Measurements from ENCODE around the gene CERS4. TPM values are rescaled to one million over a fixed set of nuclear protein-coding genes. Genes with fewer than 3 reads are reported as not detected.

CERS4 gene
- total RNA-seq, 4 donors from 2014 or later, result 18.4 to 34.1 (median 26.6) TPM

DNA sequence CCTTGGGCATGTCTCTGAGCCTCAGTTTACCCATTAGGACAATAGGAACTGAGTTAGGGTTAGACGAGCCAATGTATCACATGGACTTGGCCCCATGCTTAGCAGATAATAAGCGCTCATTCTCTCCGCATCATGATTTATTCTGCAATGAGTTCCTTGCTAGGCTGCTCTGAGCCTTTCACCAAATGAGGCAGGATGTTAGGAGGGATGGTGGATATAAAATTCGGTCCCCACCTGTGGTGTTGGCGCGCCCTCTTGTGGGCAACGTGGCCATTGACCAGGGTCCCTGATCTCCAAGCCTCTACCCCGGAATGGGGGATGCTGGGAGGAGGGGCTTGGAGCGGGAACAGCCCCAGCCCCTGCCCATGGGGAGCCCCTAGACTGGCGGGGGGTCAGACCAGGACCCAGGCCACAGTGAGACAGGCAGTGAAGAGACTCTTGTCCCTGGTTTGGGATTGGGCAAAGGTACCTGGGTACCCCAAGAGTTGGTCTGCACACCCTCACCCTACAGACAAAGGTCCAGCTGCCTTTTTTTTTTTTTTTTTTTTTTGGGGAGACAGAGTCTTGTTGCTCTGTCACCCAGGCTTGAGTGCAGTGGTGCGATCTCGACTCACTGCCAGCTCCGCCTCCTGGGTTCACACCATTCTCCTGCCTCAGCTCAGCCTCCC lies 43.9 kb downstream of the CERS4 start:
- peak; percentile 68 for ATAC-seq (ENCODE audit: low FRiP score)
- TF ChIP-seq, protein P1, sequence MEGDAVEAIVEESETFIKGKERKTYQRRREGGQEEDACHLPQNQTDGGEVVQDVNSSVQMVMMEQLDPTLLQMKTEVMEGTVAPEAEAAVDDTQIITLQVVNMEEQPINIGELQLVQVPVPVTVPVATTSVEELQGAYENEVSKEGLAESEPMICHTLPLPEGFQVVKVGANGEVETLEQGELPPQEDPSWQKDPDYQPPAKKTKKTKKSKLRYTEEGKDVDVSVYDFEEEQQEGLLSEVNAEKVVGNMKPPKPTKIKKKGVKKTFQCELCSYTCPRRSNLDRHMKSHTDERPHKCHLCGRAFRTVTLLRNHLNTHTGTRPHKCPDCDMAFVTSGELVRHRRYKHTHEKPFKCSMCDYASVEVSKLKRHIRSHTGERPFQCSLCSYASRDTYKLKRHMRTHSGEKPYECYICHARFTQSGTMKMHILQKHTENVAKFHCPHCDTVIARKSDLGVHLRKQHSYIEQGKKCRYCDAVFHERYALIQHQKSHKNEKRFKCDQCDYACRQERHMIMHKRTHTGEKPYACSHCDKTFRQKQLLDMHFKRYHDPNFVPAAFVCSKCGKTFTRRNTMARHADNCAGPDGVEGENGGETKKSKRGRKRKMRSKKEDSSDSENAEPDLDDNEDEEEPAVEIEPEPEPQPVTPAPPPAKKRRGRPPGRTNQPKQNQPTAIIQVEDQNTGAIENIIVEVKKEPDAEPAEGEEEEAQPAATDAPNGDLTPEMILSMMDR (IDR thresholded peaks at IDR 0.05), result peak in 2 of 3 donors; percentile 43 to 81
- DNase-seq (ENCODE audit: low spot score), result peak; percentile 92

DNA sequence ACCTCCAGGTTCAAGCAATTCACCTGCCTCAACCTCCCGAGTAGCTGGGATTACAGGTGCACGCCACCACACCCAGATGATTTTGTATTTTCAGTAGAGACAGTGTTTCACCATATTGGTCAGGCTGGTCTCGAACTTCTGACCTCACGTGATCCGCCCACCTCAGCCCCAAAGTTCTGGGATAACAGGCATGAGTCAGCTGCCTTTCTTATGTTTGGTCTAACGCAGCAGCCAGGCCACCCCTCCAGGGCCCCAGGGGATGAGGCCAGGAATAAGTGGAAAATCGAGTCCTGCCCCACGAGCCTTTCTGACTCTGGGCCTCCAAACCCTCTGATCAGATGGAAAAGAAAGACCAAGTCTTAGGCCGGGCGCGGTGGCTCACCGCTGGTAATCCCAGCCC lies 44.5 kb downstream of the CERS4 start:
- DNase-seq (ENCODE audit: low spot score) (no peak), ATAC-seq (ENCODE audit: low FRiP score) (no peak)
- TF ChIP-seq, protein P1 (IDR thresholded peaks at IDR 0.05), result no peak

DNA sequence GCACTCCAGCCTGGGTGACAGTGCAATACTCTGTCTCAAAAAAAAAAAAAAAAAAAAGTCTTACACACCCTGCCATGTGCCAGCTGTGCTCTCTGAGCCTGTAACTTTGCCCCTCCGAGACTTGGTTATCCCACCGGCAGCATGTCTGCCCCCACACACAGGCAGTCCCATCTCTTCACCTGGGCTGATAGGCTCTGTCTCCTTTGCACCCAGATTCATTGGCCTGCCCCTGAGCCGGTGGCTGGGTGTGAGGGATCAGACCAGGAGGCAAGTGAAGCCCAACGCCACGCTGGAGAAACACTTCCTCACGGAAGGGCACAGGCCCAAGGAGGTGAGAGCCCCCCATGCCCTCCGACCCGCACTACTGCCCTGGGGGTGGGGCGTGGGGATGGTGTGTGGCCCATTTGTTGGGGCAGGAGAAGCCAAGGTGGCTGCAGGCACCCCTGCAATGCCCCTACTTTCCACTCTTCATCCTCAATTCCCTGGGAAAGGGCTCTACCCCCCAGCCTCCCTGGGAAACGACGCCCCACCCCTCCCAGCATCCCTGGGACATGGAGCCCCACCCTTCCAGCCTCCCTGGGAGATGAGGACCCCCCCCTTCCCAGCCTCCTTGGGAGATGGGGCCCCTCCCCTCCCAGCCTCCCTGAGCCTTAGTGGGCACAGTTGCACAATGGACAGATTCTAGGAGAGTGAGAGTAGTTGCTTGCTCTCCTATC lies 45.3 kb downstream of the CERS4 start:
- DNase-seq (ENCODE audit: low spot score) (no peak), ATAC-seq (ENCODE audit: low FRiP score) (no peak)
- TF ChIP-seq, protein P1 (IDR thresholded peaks at IDR 0.05), result no peak

DNA sequence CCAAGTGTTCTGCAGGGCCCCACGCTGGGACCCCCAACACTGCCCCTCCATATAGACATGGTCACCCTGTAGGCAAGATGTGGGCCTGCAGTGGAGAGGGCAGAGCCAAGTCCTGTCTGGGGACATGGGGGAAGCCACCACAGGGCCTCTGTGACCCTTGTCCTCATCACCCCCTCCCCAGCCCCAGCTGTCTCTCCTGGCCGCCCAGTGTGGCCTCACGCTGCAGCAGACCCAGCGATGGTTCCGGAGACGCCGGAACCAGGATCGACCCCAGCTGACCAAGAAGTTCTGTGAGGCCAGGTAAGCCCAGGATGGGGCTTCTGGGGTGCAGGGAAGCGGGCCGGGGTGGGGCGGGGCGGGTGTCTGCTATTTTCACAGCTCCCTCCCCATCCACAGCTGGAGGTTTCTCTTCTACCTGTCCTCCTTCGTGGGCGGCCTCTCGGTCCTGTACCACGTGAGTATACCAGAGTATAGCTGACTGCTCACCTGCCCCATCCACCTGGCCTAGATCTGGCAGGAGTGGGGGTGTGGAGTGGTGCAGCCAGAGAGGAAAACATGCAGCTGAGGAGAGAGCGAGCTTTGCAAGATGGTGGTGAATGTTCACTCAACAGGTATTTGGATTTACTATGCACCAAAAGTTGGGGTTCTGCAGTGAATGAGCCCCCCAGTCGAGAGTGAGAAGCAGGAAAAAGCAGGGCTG lies 46.4 kb downstream of the CERS4 start:
- no peak for ATAC-seq (ENCODE audit: low FRiP score)
- DNase-seq (ENCODE audit: low spot score), result no peak
- TF ChIP-seq, protein P1 (IDR thresholded peaks at IDR 0.05), result no peak

DNA sequence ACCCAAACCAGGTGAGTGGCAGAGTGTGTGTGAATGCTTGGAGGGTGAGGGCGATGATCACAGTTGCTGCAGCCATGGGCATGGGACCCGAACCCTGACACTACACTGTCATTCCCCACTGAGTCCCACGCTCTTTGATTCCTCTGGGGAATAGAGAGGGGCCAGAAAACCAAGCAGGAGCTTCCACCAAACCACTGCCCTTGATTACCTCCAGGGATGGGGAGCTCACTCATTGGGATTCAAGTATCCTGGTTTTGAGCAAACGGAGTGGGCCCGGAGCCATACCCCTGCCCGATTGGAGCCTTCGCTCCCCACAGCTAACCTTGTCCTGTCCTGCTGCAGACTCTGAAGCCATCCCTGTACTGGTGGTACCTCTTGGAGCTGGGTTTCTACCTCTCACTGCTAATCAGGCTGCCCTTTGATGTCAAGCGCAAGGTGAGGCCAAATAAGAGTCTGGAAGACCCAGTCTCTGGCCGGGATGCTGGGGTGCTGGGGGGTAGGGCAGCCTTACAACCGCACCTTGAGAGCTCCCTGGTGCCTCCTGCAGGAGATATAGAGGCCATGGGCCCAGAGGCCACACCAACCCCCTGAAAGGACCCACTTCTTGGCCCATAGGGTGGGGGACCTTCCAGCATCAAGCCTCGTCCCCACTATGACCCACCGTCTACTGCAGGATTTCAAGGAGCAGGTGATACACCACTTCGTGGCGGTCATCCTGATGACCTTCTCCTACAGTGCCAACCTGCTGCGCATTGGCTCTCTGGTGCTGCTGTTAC lies 47.3 kb downstream of the CERS4 start:
- TF ChIP-seq, protein P1 (IDR thresholded peaks at IDR 0.05), result no peak
- no peak for DNase-seq (ENCODE audit: low spot score)
- ATAC-seq (ENCODE audit: low FRiP score), result no peak

DNA sequence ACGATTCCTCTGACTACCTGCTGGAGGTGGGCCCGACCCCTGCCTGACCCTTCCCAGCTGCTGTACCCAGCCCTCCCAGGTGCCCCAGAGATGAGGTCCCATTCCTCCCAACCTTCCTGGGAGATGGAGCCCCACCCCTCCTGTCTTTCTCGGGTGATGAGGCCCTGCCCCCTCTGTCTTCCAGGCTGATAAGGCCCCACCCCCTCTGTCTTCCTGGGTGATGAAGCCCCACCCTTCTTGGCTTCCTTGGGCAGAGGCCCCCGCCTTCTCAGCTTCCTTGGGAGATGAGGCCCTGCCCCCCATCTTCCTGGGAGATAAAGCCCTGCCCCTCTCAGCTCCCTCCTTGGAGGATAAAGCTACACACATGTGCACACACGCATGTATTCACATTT lies 47.9 kb downstream of the CERS4 start:
- no peak for ATAC-seq (ENCODE audit: low FRiP score)
- DNase-seq (ENCODE audit: low spot score), result no peak
- TF ChIP-seq, protein P1 (IDR thresholded peaks at IDR 0.05), result no peak
